HG02981 (cell line): ENCODE data around the gene CBX8.

ENCODE experiments used
- ATAC-seq: cut with Tn5 transposase; IDR thresholded peaks from one replicate; pipeline ENCODE4 v1.9.1; 2021; ENCODE audit warnings: mild to moderate bottlenecking, moderate library complexity; ENCODE audit not compliant: unreplicated experiment

Gene CBX8

DNA sequence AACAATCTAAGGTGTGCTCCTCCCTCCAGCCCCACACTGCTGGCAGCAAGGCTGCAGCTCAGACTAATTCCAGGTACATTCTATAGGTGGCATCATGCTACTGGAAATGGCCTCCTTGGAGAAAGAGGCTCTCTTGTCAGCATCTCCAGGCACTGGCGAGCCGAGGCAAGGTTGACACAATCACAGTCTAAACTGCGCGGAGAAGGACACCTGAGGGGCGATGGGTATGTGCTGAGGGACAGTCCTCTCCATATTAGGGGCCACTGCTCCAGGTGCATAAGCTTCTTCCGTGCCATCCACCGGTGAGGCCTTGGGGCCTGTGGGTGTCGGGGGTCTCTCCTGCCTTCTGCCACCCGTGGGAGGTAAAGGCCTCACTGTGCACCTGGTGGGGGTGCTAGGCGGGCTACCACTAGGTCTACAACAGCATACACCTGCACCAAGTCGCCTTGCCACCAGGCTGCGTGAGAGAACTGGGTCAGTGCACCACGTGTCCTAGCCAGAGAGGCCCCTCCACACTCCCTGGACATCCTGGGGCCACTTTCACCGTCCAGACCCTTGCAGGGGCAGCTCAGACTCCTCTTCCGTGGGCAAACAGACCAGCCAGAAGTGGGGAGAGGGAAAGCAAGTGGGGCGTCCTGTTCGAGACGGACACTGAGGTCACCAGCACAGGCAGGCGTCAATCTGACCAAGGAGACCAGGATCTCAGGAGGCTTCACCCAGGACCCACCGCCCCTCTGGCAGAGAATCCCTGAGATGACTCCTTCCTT is 12.1 kb upstream of the CBX8 start:
- ATAC-seq = no peak

DNA sequence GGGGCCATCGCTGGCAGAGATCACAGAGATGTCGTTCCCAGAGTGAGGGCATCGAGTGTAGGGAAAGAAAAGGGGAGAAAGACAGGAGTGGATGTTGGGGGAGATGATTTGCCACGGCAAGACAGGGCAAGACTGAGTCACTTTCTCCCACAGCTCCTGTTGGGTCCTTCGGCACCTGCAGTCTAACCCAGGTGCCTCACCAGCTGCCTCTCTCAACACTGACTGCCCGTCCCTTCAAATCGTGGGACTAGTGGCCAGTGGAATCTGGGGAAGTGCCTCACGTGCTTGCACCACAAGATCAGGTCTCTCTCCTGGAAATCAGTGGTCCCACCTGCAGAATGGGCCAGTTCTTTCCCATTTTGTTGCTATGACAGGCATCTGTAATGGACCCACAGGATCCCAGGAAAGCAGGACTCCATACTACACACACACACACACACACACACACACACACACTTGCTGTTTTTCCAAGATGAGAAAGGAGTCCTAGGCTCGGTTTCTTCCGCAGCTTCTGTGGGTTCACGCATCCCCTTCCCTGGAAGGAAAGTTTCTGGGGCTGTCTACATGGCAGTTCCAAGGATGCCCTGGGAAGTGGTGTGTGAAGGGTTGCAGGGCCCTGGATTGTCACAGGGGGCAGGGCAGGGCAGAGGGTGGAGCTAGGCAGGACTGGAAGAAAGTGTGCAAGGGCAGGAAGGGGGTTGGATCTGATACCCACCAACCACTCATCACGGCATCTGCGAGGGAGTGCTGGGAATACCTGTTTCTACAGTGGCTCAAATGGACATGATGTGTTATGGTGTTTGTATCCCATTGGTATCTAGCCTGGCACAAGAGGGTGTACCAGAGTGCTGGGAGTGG is 10.2 kb upstream of the CBX8 start:
- ATAC-seq = no peak

DNA sequence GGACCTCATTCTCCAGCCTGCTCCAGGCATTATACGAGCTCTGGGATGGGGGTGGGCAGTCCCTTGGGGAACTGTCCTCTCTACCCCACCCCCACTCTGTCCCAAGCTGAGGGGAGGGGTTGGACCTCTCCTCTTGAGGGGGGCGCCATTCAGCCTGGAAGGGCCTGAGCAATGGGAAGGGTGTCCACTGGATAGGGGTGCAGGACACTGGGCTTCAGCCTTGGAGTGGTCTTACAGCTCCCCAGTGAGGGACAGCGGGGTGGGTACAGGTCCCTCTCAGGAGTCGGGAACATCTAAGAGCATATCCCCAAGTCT is 9.5 kb upstream of the CBX8 start:
- no peak for ATAC-seq

DNA sequence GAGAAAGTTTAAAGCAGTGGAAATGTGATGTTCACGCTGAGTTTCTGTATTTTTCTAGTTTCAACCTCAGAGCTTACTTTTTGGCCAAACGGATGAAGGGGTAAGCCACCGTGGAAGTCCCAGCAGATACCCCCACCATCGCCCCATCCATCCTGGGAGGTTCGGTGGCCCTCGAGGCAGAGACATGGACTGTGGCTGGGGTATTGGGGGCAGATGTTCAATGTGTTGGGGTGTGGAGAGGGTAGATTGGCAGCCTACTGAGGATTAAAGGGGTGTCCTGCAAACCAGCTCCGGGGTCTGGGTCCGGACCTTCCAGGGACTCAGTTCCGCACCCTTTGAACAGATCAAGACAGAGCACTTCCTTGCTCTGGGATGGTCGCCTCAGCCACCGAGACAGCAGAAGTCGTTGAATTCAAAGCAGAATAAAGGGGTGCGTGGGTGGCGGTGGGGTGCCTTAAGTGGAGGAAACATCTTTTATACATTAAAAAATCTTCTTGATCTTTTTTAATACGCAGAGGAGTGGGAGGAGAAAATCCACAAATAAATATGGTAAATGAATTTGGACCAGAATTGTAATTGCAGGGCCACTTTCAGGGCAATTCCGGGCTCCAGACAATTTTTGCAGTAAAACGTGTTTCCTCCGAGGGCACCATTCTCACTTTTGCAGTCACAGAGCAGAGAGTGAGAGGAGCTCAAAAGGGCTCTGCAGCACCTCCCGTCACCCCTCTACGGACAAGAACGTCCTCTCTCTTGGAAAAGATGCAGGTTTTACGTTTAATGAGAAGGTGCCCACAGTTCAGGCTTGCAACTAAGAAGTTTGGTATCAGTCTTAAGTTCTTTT is 8.2 kb upstream of the CBX8 start:
- no peak for ATAC-seq

DNA sequence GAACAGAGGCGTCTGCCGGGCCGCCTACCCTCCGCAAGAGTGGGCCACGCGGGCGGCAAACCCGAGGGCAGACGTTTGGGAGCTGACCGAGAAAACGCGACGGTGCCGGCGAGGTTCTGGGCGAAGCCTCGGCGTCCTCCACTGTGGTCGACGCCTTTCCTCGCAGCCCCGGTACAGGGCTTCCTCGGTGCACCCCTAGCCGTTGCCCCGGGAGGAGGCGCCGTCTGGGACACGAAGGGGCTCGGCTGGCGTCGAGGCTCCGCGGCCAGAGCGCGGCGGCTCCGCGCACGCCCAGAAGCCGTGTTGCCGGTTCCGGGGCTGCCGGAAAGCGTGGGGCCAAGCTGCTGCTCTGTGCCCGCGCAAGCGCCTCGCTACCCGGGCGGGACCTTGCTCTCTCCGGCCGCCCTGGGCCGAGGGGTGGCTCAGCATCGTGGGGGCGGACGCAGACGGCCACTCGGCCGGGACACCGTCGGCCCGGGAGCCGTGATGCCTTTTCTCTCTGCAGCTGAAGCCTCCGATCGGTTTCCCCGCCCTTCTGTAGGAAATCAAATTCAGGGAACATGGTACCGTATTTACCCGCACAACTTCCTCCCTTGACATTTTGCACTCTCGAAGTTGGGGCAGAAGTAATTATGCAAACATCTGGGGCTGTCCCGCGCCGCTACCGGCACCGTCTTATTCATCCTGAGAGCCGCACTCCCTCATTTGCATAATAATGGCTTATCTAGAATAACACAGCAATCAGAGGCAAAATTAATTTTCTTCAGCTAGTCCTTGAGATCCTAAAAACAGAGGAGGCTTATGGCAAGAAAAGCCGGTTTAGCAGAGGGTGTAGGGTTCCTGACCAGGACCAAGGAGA is 7.3 kb upstream of the CBX8 start:
- peak; percentile 65 for ATAC-seq

DNA sequence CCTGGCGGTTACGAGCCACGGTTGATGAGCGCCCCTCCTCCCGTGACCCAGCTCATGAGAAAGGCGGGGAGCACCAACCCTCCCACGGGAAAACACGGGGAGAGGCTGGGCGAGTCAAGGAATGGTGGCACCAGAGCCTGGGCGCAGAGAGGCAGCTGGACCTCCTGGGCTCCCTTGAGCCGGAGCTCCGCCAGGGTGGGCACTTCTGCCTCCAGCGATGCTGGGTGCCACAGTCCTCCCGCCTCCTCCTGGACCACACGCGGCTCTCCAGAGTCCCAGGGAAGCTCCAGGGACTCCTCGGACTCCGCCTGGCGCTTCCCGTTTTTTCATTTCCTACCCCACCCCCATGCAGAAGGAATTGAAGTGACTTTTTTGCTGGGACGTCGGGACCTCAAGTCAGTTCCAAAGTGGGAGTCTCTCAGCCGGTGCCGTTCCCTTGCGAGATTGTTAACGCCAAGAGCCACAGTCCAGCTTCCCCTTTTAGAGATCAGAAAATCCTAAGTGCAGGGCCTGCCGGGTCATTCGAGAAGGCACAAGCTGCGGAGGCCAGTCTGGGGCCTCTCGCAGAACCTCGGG is 6.6 kb upstream of the CBX8 start:
- no peak for ATAC-seq

DNA sequence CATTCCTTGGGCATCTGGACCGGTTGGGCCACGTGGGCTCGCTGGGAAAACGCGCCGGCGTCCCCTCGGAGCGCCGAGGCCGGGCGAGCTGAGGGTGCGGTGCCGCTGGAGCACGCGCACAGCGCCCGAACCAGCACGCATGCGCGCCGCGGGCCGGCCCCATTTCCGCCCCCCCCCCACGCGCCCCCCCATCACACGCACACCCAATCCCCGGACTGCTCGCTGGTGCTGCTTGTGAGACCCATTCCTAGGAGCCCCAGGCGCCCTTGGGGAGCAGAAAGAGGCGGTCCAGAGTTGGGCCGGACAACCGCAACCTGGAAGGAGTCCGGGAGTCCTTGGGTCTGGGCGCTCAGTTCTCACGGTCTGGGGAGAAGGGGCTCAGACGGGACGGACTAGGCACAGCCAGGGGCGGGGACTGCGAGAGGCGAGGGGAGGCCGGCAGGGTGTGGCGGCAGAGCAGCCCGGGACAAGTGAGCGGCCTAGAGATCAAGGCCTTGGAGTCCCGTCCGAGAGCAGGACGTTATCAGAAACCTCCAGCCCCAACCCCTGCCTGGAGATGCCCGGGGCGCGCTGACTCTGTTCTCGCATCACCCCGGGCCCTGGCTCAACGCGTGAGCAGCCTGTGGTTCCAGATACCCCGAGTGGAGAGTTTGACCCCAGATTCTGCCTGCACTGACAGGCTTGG is 6.0 kb upstream of the CBX8 start:
- no peak for ATAC-seq

DNA sequence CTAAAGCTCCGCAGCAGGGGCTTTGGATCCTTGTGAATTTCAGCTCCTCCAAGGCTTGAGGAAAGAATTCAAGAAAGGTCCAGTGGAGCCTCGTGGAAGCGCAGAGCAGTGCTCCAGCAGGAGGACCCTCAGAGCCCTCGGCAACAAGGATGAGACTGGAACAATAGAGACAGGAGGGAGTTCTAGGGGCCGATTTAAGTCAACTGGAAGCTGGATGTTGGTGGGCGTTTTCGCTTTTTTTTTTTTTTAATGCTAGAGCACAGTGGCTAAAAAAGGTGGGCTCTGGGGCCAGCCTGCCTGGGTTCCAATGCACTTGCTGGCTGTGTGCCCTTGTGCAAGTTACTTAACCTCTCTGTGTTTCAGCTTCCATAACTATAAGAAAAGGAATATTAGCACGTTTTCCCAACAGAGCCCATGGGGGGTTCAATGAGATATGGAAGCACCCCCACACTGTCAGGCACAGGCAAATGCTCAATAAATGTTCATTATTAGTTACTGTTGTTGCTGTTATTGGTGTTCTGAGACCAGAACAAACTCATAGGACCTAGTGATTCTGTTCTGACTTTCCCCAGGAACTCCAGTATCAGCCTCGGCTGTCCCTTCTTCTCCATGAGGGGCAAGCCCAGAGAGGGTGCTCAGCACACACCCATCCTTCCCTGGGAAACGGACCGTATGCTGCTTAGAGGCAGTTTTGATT is 5.3 kb upstream of the CBX8 start:
- no peak for ATAC-seq

DNA sequence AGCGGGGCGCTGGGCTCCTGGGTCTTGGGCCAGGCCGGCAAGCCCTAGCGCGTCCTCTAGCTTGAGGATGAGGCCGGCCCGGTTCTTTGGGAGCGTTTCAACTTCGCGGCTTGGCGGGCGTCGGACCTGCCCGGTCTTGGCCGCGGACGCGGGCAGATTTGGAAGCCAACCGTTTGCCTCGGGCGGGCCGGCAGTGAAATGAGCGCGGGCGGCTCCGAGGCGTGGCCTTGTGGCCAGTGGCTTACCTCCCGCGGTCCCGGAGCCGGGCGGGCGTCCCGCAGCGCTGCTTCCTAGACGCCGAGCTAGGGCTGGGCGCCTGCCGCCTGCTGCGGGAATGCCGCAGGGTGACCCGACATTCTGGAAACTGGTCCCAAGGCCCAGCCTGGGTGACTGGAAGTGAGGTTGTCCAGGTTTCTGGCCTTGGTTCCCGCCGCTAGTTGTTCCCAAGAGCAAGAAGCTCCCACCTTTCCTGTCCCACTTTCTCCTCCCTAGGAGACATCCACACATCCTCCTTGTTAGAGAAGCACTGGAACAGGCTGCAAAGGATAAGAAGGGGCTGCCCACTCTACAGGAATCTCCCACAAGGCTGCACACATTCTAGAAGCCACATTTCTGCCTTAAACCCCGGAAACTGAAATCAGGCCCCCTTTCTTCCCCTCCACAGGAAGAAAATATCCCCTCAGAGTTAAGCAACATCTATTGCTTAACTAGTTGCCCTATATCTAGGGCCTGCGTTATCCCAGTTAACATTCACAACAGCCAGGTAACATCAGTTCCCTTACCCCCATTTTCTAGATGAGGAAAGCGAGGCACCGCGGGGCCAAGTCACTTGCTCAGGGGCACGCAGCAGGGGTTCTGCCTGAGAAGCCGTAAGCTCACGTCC is 4.5 kb upstream of the CBX8 start:
- no peak for ATAC-seq

DNA sequence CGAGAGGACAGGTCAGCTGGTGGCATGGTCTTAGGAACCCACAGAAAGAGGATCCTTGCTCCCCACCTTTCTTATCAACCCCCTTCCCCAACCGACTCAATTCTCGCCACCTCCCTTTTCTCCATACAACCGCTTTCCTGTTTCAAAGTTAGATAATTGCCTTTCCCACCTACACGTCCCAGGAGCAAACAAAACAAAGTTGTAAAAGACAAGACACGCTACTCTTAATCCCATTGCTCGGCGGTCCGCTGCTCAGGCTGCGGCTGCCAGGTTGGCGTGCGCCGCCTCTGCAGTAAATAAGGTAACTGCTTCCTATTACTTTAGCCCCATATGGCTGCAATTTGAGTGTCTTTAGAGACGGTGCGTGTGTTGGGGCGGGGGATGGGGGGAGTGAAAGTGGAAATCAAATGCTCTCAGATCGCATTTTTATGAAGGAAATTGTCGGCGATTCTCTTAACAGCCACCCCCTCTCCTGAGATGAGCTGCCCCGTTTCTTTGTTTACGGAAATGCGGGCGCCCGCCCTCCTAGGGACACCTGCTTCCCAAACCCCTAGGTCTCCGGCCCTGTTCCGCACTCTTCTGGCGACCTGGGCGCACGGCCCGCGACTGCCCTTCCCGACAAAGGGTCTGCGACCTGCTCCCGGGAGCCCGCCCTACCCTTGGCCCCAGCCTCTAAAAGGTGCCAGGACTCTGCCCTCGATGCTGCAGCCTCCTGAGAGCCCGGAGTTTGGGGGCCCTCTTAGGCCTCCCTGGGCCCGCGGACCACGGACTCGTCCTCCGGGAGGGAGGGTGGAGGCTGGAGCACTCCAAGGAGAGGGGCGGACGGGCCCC is 3.7 kb upstream of the CBX8 start:
- ATAC-seq = no peak

DNA sequence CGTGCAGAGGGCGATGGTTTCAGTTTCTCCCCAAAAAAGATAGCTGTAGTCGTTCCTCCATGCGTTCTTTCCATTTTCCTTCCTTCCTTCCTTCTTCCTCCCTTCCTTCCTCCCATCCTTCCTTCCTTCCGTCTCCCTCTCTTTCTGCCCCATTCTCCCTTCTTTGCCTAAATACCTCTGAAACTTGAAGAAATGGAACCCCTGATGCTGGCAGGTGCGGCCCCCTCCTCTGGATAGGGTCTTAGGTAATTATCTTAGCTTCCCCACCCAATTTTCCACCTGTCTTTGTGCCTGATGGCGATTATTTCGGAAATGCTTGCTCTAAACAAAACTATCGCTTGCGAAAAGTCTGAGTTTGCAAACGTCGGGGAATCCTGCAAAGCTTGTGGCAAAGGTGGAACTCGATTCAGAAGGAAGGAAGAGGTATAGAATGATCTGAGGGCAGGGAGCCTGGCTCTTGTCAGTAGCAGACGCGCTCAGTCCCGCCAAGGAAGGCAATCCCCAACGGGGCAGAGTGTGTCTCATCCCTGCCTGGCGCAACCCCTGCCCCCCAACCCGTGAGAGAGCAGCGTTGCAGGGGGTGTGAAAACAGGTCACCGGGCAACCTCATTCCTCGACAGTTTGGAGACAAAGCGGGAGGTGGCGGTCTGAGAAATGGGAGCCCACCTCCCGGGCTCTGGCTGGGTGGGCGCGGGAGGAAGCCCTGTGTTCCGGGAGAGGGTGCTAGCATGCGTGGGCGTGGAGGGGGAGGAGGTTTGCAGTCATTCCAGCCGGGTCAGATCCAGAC is 2.9 kb upstream of the CBX8 start:
- ATAC-seq = no peak

DNA sequence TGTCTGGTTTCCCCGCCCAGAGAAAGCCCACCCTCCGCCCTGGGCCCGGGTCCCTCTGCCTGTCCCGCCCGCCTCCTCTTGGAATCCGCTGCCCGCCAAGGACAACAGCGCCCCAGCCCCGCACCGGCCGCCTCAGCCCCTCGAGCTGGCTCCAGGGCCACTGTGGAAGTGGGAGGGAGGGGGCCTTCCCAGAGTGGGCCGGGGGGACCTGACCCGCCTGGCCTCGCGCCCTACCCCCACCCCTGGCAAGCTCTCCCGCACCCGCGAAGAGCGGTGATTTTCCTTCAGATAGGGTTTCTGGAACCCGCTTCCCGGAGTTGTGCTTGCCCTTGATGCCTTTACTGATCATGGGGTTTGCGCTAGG is 2.3 kb upstream of the CBX8 start:
- no peak for ATAC-seq

DNA sequence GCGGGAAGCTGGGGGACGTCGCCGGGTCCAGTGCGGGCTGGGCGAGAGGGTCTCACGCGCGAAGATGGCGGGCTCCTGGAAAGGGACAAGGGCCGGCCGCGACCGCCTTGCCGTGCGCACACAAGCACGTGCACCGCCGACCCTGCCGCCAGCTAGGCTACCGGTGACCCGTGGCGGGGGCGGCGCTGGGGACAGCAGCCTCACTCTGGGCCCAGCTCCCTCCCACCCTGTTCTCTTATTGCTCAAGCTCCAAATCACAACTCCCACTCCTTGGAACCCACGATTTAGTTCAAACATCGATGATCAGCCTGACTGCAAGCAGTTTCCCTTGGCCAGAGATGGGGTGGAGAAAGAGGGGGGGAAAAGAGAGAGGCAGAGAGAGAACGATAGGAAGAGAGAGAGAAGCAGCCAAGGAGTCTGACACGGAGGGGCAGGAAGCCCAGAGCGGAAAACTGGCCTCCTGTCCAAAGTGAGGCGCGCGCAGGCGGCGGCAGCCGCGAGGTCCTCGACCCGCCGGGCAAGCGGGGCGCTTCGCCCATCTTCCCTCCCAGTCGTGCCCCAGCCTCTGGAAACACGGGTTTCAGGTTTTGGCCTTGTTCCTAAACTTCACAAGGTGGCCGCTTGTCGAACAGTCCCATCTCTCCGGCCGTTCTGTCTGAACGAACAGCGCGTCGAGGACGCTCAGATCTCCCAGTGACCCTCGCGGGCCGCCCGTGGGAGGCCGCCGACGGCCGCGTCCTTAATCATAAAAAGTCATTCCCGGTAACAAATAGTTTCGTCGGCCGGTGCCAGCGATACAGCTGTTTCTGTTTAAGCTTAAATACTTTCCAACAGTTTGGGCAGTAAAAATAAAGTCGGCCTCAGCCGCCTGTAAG is 1.7 kb upstream of the CBX8 start:
- ATAC-seq = no peak

DNA sequence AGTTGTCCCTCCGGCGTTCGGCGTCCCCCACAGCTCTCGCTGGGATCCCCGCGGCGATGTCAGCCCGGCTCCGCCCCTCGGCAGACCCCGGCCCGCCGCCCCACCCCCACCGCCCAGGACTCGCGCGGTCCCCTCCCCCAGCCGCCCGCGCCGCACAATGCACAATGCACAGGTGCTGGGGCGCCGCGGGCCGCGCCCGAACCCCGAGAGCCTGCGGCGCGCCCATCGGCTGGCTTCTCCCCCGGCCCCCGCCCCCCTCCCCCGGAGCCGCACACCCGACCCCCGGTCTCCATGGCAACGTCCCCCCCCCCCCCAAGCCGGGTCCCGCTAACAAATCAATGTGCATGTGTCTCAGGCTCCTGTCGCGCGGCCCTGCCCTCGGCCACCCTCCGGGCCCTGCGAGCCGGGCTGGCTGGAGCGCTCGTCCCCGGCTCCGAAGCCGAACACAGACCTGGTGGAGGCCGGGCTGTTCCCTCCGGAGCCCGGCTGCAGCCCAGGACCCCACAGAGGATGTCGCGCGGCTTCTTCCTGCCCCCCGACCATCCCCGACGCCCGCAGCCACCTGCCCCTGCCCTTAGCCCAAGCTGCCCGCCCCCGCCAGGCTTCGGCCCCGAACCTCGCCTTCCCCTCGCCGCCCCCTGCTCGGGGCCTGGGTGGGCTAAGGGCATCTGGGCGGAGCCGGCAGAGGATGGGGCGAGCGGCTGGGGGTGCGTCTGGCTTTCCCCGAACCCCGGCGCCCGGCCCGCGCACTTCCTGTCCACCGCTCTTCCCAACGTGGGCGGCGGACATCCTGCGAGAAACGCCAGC is 818 bp upstream of the CBX8 start:
- ATAC-seq = peak; percentile 10

DNA sequence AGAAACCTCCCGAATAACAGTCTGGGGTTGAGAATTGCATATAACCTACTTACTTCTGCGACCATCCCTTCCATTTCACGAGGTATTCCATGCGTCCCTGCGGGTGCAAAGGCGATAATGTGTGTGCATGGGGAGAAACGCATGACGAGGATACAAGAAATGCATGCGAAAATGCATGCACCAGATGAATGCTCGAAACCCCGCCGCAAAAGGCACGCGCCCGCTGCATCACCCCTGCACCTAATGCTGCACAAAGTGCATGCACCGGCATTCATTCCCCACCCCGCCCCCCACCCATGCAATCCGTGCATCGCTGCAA is 474 bp downstream of the CBX8 start:
- no peak for ATAC-seq
